Left lung (tissue), 10 donors: ENCODE data around the gene SH3BP5. TPM values are rescaled to one million over a fixed set of nuclear protein-coding genes. Genes with fewer than 3 reads are reported as not detected.

Experiments used
- ATAC-seq: fragments of 200-7000 bp; cut with Tn5 transposase; one replicate; pipeline ENCODE4 v1.9.1; 2020; ENCODE audit warnings: moderate library complexity
- DNase-seq, 4 donors: peaks; one replicate each; pipeline ENCODE4 v3.0.0-alpha.2; 2013 to 2020
- H3K27ac ChIP-seq, 2 donors: fragments of 200-600 bp; sonication (generic) in 1 of 2; one replicate each; pipeline versions ENCODE4 v1.5.0 to v1.8.0; 2020 to 2021
- H3K27me3 ChIP-seq, 2 donors: fragments of 200-600 bp; sonication (generic) in 1 of 2; one replicate each; pipeline versions ENCODE4 v1.5.0 to v1.8.0; 2020 to 2021
- H3K36me3 ChIP-seq, 2 donors: fragments of 200-600 bp; sonication (generic) in 1 of 2; one replicate each; pipeline versions ENCODE4 v1.5.0 to v1.8.0; 2020 to 2021
- H3K4me1 ChIP-seq, 2 donors: fragments of 200-600 bp; one replicate each; pipeline ENCODE4 v1.8.0; 2021
- H3K4me3 ChIP-seq, 2 donors: fragments of 200-600 bp; sonication (generic) in 1 of 2; one replicate each; pipeline versions ENCODE4 v1.5.0 to v1.8.0; 2020 to 2021; ENCODE audit warnings: mild to moderate bottlenecking in 1 of 2
- H3K9me3 ChIP-seq, 2 donors: fragments of 200-600 bp; sonication (generic) in 1 of 2; one replicate each; pipeline versions ENCODE4 v1.5.0 to v1.8.0; 2020 to 2021
- intact Hi-C, 2 donors: fragments of 100-400 bp; cut with DNase I; formaldehyde crosslinking; loops; one replicate each; pipeline versions ENCODE4 v1.11.2 to v1.14.2; 2022
- polyA plus RNA-seq, 6 donors: library from polyadenylated mRNA; unstranded; fragments of 120-200 nt; gene quantifications; one replicate each; pipeline ENCODE4 v1.2.1, GENCODE V29; 2013; ENCODE audit not compliant: insufficient read length in 6 of 6
- total RNA-seq, 2 donors: library from RNA; stranded (reverse); fragmentation: NEBNext Ultra II Directional; extraction: Animal tissue kit (Norgen Biotek cat#: 25700); gene quantifications; one replicate each; pipeline ENCODE4 v1.2.1, GENCODE V29; 2021
- TF ChIP-seq, protein P1 (sequence below), 2 donors: fragments of 200-600 bp; sonication (generic) in 1 of 2; IDR thresholded peaks; one replicate each; pipeline versions ENCODE4 v1.5.0 to v1.8.0; 2021; ENCODE audit warnings: antibody characterized with exemption in 2 of 2
- donor health status: DM: no; HTN: yes; CAD: no.
- donor health status: DM: no; HTN: no; CAD: no.

SH3BP5 gene
- total and polyA plus RNA-seq, 8 donors = 53.3 to 65.5 (median 60.9) TPM

GRCh38 chr3:15336057-15336456, 3.7 kb upstream of the SH3BP5 start:
- DNase-seq = no peak
- Histone ChIP-seq H3K27ac (no peak overlapping the region), H3K27me3 (no peaks in the 10 kb centered on the region), H3K9me3 (no peaks in the 10 kb centered on the region), H3K36me3 (no peaks in the 10 kb centered on the region), H3K4me3 (no peak overlapping the region), H3K4me1 (peaks cover 9 to 44% of the 10 kb centered on the region in 2 donors)
- TF ChIP-seq, protein P1, sequence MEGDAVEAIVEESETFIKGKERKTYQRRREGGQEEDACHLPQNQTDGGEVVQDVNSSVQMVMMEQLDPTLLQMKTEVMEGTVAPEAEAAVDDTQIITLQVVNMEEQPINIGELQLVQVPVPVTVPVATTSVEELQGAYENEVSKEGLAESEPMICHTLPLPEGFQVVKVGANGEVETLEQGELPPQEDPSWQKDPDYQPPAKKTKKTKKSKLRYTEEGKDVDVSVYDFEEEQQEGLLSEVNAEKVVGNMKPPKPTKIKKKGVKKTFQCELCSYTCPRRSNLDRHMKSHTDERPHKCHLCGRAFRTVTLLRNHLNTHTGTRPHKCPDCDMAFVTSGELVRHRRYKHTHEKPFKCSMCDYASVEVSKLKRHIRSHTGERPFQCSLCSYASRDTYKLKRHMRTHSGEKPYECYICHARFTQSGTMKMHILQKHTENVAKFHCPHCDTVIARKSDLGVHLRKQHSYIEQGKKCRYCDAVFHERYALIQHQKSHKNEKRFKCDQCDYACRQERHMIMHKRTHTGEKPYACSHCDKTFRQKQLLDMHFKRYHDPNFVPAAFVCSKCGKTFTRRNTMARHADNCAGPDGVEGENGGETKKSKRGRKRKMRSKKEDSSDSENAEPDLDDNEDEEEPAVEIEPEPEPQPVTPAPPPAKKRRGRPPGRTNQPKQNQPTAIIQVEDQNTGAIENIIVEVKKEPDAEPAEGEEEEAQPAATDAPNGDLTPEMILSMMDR (IDR thresholded peaks at IDR 0.05) = no peak
- intact Hi-C loops = no loop called here
- ATAC-seq = no peak

DNA sequence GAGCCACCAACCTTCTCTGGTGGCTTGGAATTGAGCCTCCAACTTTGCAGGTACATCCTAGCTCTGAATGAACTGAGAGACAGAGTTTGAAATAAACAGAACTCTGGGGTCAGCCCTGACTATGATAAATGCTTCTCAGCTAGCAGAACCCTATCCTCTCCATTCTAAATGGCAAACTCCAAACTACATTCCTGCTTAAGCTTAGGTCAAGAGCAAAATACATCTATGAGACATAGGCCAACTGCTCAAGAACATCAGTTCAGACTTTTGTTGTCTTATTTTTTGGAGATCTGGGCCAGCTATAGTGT, 1.5 kb upstream of the SH3BP5 start:
- Histone ChIP-seq H3K4me1 (peaks cover 9 to 44% of the 10 kb centered on the region in 2 donors), H3K4me3 (no peak overlapping the region), H3K27me3 (no peaks in the 10 kb centered on the region), H3K36me3 (peaks cover 0 to 10% of the 10 kb centered on the region in 2 donors), H3K9me3 (no peaks in the 10 kb centered on the region), H3K27ac (no peak overlapping the region)
- no peak for DNase-seq
- ATAC-seq = no peak
- TF ChIP-seq, protein P1 (IDR thresholded peaks at IDR 0.05) = no peak
- intact Hi-C loops = loop anchor here in 1 of 2 donors (5.0 kb wide), 1 partner anchor 67 kb away; no protein-coding TSS in a partner anchor

DNA sequence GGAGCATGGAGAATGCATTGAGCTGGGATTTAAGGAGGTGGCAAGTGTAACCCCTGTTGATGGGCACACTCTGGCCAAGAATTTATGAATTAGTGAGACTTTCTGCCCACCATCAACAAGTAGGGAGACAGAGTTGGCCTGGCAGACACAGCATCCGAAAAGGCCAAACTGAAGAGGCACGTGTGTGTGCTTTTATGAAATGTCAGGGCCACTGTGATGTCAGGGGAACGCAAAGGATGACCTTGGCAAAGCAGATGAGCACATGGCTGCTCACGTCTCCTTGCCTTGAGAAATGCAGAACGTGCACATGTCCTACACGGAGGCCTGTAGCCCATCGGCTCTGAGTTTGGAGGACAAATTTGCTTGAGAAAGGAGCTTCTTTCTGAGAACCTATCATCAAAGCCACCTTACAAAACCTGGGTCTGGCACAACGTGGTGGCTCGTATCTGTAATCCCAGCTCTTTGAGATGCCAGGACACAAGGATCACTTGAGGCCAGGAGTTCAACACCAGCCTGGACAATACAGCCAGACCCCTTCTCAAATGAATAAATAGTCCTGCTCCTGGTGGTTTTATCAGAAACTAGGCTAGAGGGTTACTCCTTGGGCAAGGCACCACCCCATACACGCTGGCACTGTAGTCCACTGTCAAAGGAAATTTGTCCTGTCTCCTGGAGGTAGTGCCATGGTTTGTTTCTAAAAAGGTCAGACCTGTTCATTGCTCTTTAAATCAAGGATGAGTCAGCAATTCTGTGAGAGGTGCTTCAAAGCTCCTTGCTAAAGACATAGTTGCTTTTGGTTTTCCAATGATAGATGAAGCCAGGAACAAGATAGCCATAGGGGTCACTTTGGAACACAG, 941 bp upstream of the SH3BP5 start:
- TF ChIP-seq, protein P1 (IDR thresholded peaks at IDR 0.05) = no peak
- Histone ChIP-seq H3K27me3 (no peaks in the 10 kb centered on the region), H3K27ac (peak overlapping the region; percentile 78 to 87), H3K4me1 (peaks cover 9 to 49% of the 10 kb centered on the region in 2 donors), H3K4me3 (peak overlapping the region in 1 of 2 donors; percentile 88), H3K9me3 (no peaks in the 10 kb centered on the region), H3K36me3 (peaks cover 0 to 14% of the 10 kb centered on the region in 2 donors)
- no peak for DNase-seq
- no peak for ATAC-seq
- intact Hi-C loops = loop anchor here in 1 of 2 donors (5.0 kb wide), 1 partner anchor 66 kb away; no protein-coding TSS in a partner anchor

- ATAC-seq (peak; percentile 61), DNase-seq (peak in 3 of 4 donors; percentile 31 to 88 (median 51))
- TF ChIP-seq, protein P1 (IDR thresholded peaks at IDR 0.05) = no peak
- Histone ChIP-seq H3K4me1 (peaks cover 9 to 64% of the 10 kb centered on the region in 2 donors), H3K9me3 (no peaks in the 10 kb centered on the region), H3K4me3 (peak overlapping the region; percentile 85 to 88), H3K27ac (peak overlapping the region; percentile 78 to 87), H3K27me3 (no peaks in the 10 kb centered on the region), H3K36me3 (peaks cover 0 to 24% of the 10 kb centered on the region in 2 donors)
- intact Hi-C loops = loop anchor here in 1 of 2 donors (5.0 kb wide), 1 partner anchor 65 kb away; no protein-coding TSS in a partner anchor
Observed at GRCh38 chr3:15331606-15332404, 581 bp downstream of the SH3BP5 start.
